B cell (primary cell): ENCODE results near the gene PRKACB. TPM values are rescaled to one million over a fixed set of nuclear protein-coding genes. Genes with fewer than 3 reads are reported as not detected.

Source experiments
- ATAC-seq: fragments of 200-7000 bp; cut with Tn5 transposase; one replicate; pipeline ENCODE4 v1.10.0; 2021; ENCODE audit warnings: low read depth, mild to moderate bottlenecking, moderate number of reproducible peaks, moderate library complexity
- CTCF ChIA-PET: fragments of 350-600 bp; sonication (Branson Sonifier 250); formaldehyde crosslinking; loops from one replicate; lab custom pipeline; 2021; ENCODE audit warnings: antibody characterized with exemption, inconsistent platforms; lab: Charles Lee
- POLR2A ChIA-PET: fragments of 350-600 bp; sonication (Branson Sonifier 250); formaldehyde crosslinking; loops from one replicate; lab custom pipeline; 2021; ENCODE audit warnings: antibody characterized with exemption; lab: Charles Lee
- DNase-seq: peaks from one replicate; pipeline ENCODE4 v3.0.0; 2013
- H2AFZ ChIP-seq: 2 replicates; pipeline ENCODE4 v1.6.1; 2012; ENCODE audit warnings: mild to moderate bottlenecking, low read depth, low read length; ENCODE audit not compliant: insufficient read depth, poor library complexity, severe bottlenecking
- H3K27ac ChIP-seq, 2 donors: 1 replicate in 1 of 2; 2 replicates in 1 of 2; pipeline ENCODE4 v1.5.1; 2012 to 2013; ENCODE audit warnings: low read length in 2 of 2, mild to moderate bottlenecking in 2 of 2, moderate library complexity in 1 of 2
- H3K27me3 ChIP-seq, 4 experiments: fragments of 200-600 bp in 1 of 4; sonication (generic) in 1 of 4; replicated peaks in 1 of 4; 1 replicate in 2 of 4; 2 replicates in 2 of 4; pipeline versions ENCODE4 v1.6.1 to v1.7.0; 2013 to 2016; ENCODE audit warnings: low read length in 3 of 4, mild to moderate bottlenecking in 2 of 4, mixed read lengths in 1 of 4, moderate library complexity in 1 of 4; ENCODE audit not compliant: insufficient read depth in 4 of 4, control insufficient read depth in 3 of 4; ENCODE audit errors: control extremely low read depth in 1 of 4
- H3K36me3 ChIP-seq, 2 experiments: replicated peaks in 1 of 2; 1 replicate in 1 of 2; 2 replicates in 1 of 2; pipeline versions ENCODE4 v1.6.1 to v1.7.1; 2013; ENCODE audit warnings: low read length in 1 of 2; ENCODE audit not compliant: insufficient read depth in 2 of 2, control insufficient read depth in 1 of 2; ENCODE audit errors: control extremely low read depth in 1 of 2, extremely low read depth in 1 of 2
- H3K4me1 ChIP-seq, 2 donors: fragments of 200-600 bp in 1 of 2; sonication (generic) in 1 of 2; 1 replicate in 1 of 2; 2 replicates in 1 of 2; pipeline versions ENCODE4 v1.5.1 to v1.6.1; 2013 to 2017; ENCODE audit warnings: low read length in 2 of 2; ENCODE audit not compliant: control insufficient read depth in 2 of 2, insufficient read depth in 2 of 2
- H3K4me2 ChIP-seq: replicated peaks from 2 replicates; pipeline ENCODE3; 2012; ENCODE audit warnings: mild to moderate bottlenecking, low read depth, low read length; ENCODE audit not compliant: poor library complexity, severe bottlenecking
- H3K4me3 ChIP-seq, 5 experiments: fragments of 200-600 bp in 1 of 5; sonication (generic) in 1 of 5; 1 replicate in 3 of 5; 2 replicates in 2 of 5; pipeline versions ENCODE4 v1.5.1 to v1.7.0; 2011 to 2016; ENCODE audit warnings: low read length in 4 of 5, mild to moderate bottlenecking in 4 of 5, low read depth in 2 of 5, control low read depth in 1 of 5, moderate library complexity in 1 of 5; ENCODE audit not compliant: insufficient read depth in 1 of 5; ENCODE audit errors: control extremely low read depth in 1 of 5, extremely low read depth in 1 of 5
- H3K79me2 ChIP-seq: fragments of 200-600 bp; sonication (generic); one replicate; pipeline ENCODE4 v1.6.0; 2016; ENCODE audit warnings: low read length; ENCODE audit not compliant: control insufficient read depth, insufficient read depth
- H3K9ac ChIP-seq: fragments of 200-600 bp; sonication (generic); 2 replicates; pipeline ENCODE4 v1.6.1; 2017; ENCODE audit warnings: mild to moderate bottlenecking, low read length, moderate library complexity
- H3K9me3 ChIP-seq, 3 donors: one replicate each; pipeline versions ENCODE4 v1.6.1 to v1.7.1; 2013; ENCODE audit warnings: low read length in 2 of 3; ENCODE audit not compliant: control insufficient read depth in 2 of 3, insufficient read depth in 1 of 3; ENCODE audit errors: control extremely low read depth in 1 of 3
- H4K20me1 ChIP-seq: 2 replicates; pipeline ENCODE4 v1.6.0; 2012; ENCODE audit warnings: mild to moderate bottlenecking, low read length; ENCODE audit not compliant: insufficient read depth, control insufficient read depth, poor library complexity, severe bottlenecking
- H3K27ac Mint-ChIP-seq: one replicate; pipeline ENCODE4 v1.8.0; 2021; ENCODE audit warnings: mixed read lengths
- H3K27me3 Mint-ChIP-seq: one replicate; pipeline ENCODE4 v1.8.0; 2021; ENCODE audit warnings: mixed read lengths
- H3K4me1 Mint-ChIP-seq: one replicate; pipeline ENCODE4 v1.8.0; 2021; ENCODE audit warnings: mixed read lengths
- H3K4me3 Mint-ChIP-seq: one replicate; pipeline ENCODE4 v1.8.0; 2021; ENCODE audit warnings: mixed read lengths
- H3K9me3 Mint-ChIP-seq: one replicate; pipeline ENCODE4 v1.8.0; 2022; ENCODE audit warnings: mixed read lengths; ENCODE audit not compliant: insufficient read depth
- EZH2 ChIP-seq: IDR thresholded peaks from 2 replicates; pipeline ENCODE4 v1.6.1; 2012; ENCODE audit warnings: borderline replicate concordance, low read depth, mild to moderate bottlenecking, moderate library complexity, low read length; ENCODE audit not compliant: insufficient read depth, poor library complexity, severe bottlenecking
- WGBS: methylation state at CpG from one replicate; pipeline ENCODE4 v1.1.5; 2013; ENCODE audit warnings: missing lambda C conversion rate; ENCODE audit not compliant: insufficient coverage; 5-methylcytosine and 5-hydroxymethylcytosine counted together
- intact Hi-C: fragments of 100-400 bp; cut with micrococcal nuclease; formaldehyde crosslinking; loops from one replicate; pipeline ENCODE4 v1.10.0; 2022
- polyA plus RNA-seq: library from polyadenylated mRNA; depleted of rRNA; stranded (reverse); fragments of >200 nt; gene quantifications from 2 replicates; pipeline ENCODE4 v1.2.3, GENCODE V29; 2012
- total RNA-seq, 2 donors: library from RNA; stranded (reverse); fragments of 120-200 nt in 1 of 2; gene quantifications; 1 replicate in 1 of 2; 2 replicates in 1 of 2; pipeline versions ENCODE4 v1.2.3 to v1.2.4, GENCODE V29; 2013 to 2022
- TF ChIP-seq, protein P1 (sequence below): fragments of 200-600 bp; IDR thresholded peaks from one replicate; pipeline ENCODE4 v1.8.0; 2022; ENCODE audit warnings: antibody characterized with exemption, mild to moderate bottlenecking

The PRKACB gene
- total and polyA plus RNA-seq, 2 donors (not counting 1 experiment from before 2014, with no cell fraction given), result 14.9 to 53.9 TPM

DNA sequence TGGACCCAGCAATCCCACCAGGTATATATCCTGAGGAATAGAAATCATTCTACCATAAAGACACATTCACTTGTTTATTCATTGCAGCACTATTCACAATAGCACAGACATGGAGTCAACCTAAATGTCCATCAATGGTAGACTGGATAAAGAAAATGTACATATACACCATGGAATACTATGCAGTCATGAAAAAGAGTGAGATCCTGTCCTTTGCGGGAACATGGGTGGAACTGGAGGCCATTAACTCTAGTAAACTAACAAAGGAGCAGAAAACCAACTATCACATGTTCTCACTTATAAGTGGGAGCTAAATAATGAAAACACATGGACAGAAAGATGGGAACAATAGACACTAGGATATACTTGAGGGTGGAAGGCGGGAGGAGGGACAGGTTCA, 36.1 kb upstream of the PRKACB start:
- H3K27ac Mint-ChIP-seq, result no peak overlapping the region
- H3K4me1 ChIP-seq, result no peaks in the 10 kb centered on the region
- H3K27me3 Mint-ChIP-seq, result no peaks in the 10 kb centered on the region
- H3K4me2 ChIP-seq, result no peak overlapping the region
- no peaks in the 10 kb centered on the region for H3K4me1 Mint-ChIP-seq
- H4K20me1 ChIP-seq, result no peaks in the 10 kb centered on the region
- TF ChIP-seq EZH2, result no peak
- TF ChIP-seq, protein P1, sequence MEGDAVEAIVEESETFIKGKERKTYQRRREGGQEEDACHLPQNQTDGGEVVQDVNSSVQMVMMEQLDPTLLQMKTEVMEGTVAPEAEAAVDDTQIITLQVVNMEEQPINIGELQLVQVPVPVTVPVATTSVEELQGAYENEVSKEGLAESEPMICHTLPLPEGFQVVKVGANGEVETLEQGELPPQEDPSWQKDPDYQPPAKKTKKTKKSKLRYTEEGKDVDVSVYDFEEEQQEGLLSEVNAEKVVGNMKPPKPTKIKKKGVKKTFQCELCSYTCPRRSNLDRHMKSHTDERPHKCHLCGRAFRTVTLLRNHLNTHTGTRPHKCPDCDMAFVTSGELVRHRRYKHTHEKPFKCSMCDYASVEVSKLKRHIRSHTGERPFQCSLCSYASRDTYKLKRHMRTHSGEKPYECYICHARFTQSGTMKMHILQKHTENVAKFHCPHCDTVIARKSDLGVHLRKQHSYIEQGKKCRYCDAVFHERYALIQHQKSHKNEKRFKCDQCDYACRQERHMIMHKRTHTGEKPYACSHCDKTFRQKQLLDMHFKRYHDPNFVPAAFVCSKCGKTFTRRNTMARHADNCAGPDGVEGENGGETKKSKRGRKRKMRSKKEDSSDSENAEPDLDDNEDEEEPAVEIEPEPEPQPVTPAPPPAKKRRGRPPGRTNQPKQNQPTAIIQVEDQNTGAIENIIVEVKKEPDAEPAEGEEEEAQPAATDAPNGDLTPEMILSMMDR, result no peak
- POLR2A ChIA-PET, result no interaction called here
- intact Hi-C loops, result no loop called here
- DNase-seq (no peak), ATAC-seq (no peak)
- no peak overlapping the region for H3K4me3 ChIP-seq
- H3K9ac ChIP-seq, result no peak overlapping the region
- no peaks in the 10 kb centered on the region for H3K27me3 ChIP-seq
- H3K27ac ChIP-seq, result no peak overlapping the region
- no peaks in the 10 kb centered on the region for H3K79me2 ChIP-seq
- H3K9me3 ChIP-seq, result peaks cover 0 to 2% (median 0%) of the 10 kb centered on the region in 3 donors
- WGBS, result no CpG with 5 or more reads among the region's 2 CpGs
- H3K36me3 ChIP-seq, result no peaks in the 10 kb centered on the region
- H2AFZ ChIP-seq, result no peak overlapping the region
- H3K4me3 Mint-ChIP-seq, result no peak overlapping the region
- peaks cover 5% of the 10 kb centered on the region for H3K9me3 Mint-ChIP-seq
- CTCF ChIA-PET, result no interaction called here

GRCh38 chr1:84108900-84109578, 35.0 kb upstream of the PRKACB start:
- H2AFZ ChIP-seq, result no peak overlapping the region
- no peak overlapping the region for H3K4me2 ChIP-seq
- ChIA-PET CTCF (no interaction called here), POLR2A (no interaction called here)
- H3K9ac ChIP-seq, result no peak overlapping the region
- no peak overlapping the region for H3K27ac ChIP-seq
- H3K9me3 Mint-ChIP-seq, result peaks cover 5% of the 10 kb centered on the region
- H4K20me1 ChIP-seq, result no peaks in the 10 kb centered on the region
- H3K27me3 ChIP-seq, result no peaks in the 10 kb centered on the region
- no peak overlapping the region for H3K27ac Mint-ChIP-seq
- no peaks in the 10 kb centered on the region for H3K4me1 ChIP-seq
- peaks cover 0 to 2% (median 0%) of the 10 kb centered on the region in 3 donors for H3K9me3 ChIP-seq
- no peak overlapping the region for H3K4me3 Mint-ChIP-seq
- no peaks in the 10 kb centered on the region for H3K27me3 Mint-ChIP-seq
- intact Hi-C loops, result no loop called here
- DNase-seq (no peak), ATAC-seq (no peak)
- no peaks in the 10 kb centered on the region for H3K79me2 ChIP-seq
- no CpG with 5 or more reads among the region's 3 CpGs for WGBS
- no peaks in the 10 kb centered on the region for H3K4me1 Mint-ChIP-seq
- H3K4me3 ChIP-seq, result no peak overlapping the region
- H3K36me3 ChIP-seq, result no peaks in the 10 kb centered on the region
- TF ChIP-seq EZH2, result no peak
- TF ChIP-seq, protein P1, result no peak
